OCI-LY3 (cell line): ENCODE measurements around the gene LRRC8C.

Experiments used
- H2AFZ ChIP-seq: fragments of 200-600, 300-600 bp; shearing (Covaris generic); 2 replicates; pipeline ENCODE4 v1.6.0; 2014; ENCODE audit warnings: antibody characterized with exemption, low read depth, low read length
- H3K27ac ChIP-seq: fragments of 200-600, 300-600 bp; sonication (generic); 2 replicates; pipeline ENCODE4 v1.5.1; 2014; ENCODE audit warnings: mild to moderate bottlenecking, low read length, moderate library complexity, mixed read lengths
- H3K27me3 ChIP-seq: fragments of 200-600, 300-600 bp; sonication (generic); 2 replicates; pipeline ENCODE4 v1.6.1; 2014; ENCODE audit warnings: low read depth, low read length, mixed read lengths
- H3K36me3 ChIP-seq: fragments of 200-600, 300-600 bp; sonication (generic); replicated peaks from 2 replicates; pipeline ENCODE3; 2014; ENCODE audit warnings: low read depth, low read length, mixed read lengths
- H3K4me1 ChIP-seq: fragments of 300-600, 200-600 bp; sonication (generic); 2 replicates; pipeline ENCODE4 v1.6.1; 2014; ENCODE audit warnings: low read length, mixed read lengths
- H3K4me2 ChIP-seq: fragments of 200-600, 300-600 bp; sonication (generic); 2 replicates; pipeline ENCODE4 v1.6.1; 2014; ENCODE audit warnings: low read length, mixed read lengths
- H3K4me3 ChIP-seq: fragments of 300-600, 200-600 bp; sonication (generic); 2 replicates; pipeline ENCODE4 v1.5.1; 2014; ENCODE audit warnings: antibody characterized with exemption, mild to moderate bottlenecking, low read length, moderate library complexity
- H3K79me2 ChIP-seq: fragments of 300-600, 200-600 bp; shearing (Covaris generic); 2 replicates; pipeline ENCODE4 v1.6.1; 2014; ENCODE audit warnings: mild to moderate bottlenecking, low read length, mixed read lengths
- H3K9ac ChIP-seq: fragments of 300-600, 200-600 bp; shearing (Covaris generic); 2 replicates; pipeline ENCODE4 v1.6.0; 2014; ENCODE audit warnings: mild to moderate bottlenecking, low read length, moderate library complexity
- H3K9me3 ChIP-seq: fragments of 200-600, 300-600 bp; shearing (Covaris generic); 2 replicates; pipeline ENCODE4 v1.6.1; 2014; ENCODE audit warnings: low read length, mixed read lengths; ENCODE audit not compliant: insufficient read depth
- H4K20me1 ChIP-seq: fragments of 200-600, 300-600 bp; sonication (generic); 2 replicates; pipeline ENCODE4 v1.6.1; 2016; ENCODE audit warnings: low read length, mixed read lengths; ENCODE audit not compliant: insufficient read depth
- EZH2phosphoT487 ChIP-seq: fragments of 200-600 bp; shearing (Covaris generic); IDR thresholded peaks from 2 replicates; pipeline ENCODE4 v1.6.1; 2018; ENCODE audit warnings: antibody characterized with exemption, mixed run types, low read depth
- TF ChIP-seq, protein P1 (sequence below): fragments of 200-600, 300-600 bp; sonication (generic); IDR thresholded peaks from 2 replicates; pipeline ENCODE4 v1.5.1; 2014; ENCODE audit warnings: antibody characterized with exemption, low read length, low read depth

The LRRC8C gene

DNA sequence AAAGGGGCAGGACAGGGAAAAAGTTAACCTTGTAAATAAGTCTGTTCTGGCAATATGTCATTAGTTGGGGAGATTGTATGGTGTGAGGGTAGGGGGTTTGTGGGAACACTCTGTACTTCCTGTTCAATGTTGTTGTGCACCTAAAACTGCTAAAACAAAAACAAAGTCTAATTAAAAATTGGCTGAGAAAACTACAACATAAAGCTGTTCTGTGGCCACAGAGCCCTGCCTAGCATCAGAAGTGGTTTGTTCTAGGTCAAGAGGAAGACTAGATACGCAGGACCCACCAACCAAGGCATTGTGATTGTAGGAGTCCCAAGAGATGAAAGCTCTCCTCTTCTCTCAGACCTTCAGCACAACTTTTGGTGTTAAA is 106.9 kb downstream of the LRRC8C start:
- Histone ChIP-seq H3K4me1 (peaks cover 14% of the 10 kb centered on the region), H3K36me3 (no peaks in the 10 kb centered on the region), H3K27ac (no peak overlapping the region), H3K9ac (no peak overlapping the region), H3K4me3 (no peak overlapping the region), H2AFZ (no peak overlapping the region), H3K79me2 (no peaks in the 10 kb centered on the region), H4K20me1 (no peaks in the 10 kb centered on the region), H3K9me3 (no peaks in the 10 kb centered on the region), H3K27me3 (peaks cover 46% of the 10 kb centered on the region), H3K4me2 (0 out of 2 replicates have a peak overlapping the region, but pooled peaks have one; percentile 69)
- TF ChIP-seq, protein P1, sequence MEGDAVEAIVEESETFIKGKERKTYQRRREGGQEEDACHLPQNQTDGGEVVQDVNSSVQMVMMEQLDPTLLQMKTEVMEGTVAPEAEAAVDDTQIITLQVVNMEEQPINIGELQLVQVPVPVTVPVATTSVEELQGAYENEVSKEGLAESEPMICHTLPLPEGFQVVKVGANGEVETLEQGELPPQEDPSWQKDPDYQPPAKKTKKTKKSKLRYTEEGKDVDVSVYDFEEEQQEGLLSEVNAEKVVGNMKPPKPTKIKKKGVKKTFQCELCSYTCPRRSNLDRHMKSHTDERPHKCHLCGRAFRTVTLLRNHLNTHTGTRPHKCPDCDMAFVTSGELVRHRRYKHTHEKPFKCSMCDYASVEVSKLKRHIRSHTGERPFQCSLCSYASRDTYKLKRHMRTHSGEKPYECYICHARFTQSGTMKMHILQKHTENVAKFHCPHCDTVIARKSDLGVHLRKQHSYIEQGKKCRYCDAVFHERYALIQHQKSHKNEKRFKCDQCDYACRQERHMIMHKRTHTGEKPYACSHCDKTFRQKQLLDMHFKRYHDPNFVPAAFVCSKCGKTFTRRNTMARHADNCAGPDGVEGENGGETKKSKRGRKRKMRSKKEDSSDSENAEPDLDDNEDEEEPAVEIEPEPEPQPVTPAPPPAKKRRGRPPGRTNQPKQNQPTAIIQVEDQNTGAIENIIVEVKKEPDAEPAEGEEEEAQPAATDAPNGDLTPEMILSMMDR: no peak
- TF ChIP-seq EZH2phosphoT487: no peak

DNA sequence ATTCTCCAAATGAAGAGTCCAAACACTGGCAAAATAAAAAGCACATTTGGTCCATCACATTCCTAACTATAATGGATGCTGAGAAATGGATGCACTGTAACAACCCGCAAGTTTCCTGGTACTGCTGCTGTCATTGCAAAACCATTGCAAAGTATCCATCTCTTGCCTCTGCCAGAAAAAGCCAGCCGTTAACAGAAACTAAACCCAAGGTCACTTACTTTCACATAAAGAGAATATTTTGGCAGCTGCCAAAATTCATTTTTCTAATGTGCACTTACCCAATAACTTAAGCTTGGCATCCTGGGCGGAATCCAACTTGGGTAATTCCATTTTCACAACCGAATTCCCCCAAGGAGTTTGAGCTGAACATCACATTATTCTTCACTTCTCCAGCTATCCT is 110.9 kb downstream of the LRRC8C start:
- H3K36me3 ChIP-seq: no peaks in the 10 kb centered on the region
- no peak overlapping the region for H3K27ac ChIP-seq
- no peaks in the 10 kb centered on the region for H3K9me3 ChIP-seq
- TF ChIP-seq, protein P1: no peak
- no peak for TF ChIP-seq EZH2phosphoT487
- no peak overlapping the region for H2AFZ ChIP-seq
- H3K79me2 ChIP-seq: no peaks in the 10 kb centered on the region
- H4K20me1 ChIP-seq: no peaks in the 10 kb centered on the region
- H3K27me3 ChIP-seq: peaks cover 39% of the 10 kb centered on the region
- H3K9ac ChIP-seq: no peak overlapping the region
- no peak overlapping the region for H3K4me2 ChIP-seq
- peaks cover 12% of the 10 kb centered on the region for H3K4me1 ChIP-seq
- no peak overlapping the region for H3K4me3 ChIP-seq

DNA sequence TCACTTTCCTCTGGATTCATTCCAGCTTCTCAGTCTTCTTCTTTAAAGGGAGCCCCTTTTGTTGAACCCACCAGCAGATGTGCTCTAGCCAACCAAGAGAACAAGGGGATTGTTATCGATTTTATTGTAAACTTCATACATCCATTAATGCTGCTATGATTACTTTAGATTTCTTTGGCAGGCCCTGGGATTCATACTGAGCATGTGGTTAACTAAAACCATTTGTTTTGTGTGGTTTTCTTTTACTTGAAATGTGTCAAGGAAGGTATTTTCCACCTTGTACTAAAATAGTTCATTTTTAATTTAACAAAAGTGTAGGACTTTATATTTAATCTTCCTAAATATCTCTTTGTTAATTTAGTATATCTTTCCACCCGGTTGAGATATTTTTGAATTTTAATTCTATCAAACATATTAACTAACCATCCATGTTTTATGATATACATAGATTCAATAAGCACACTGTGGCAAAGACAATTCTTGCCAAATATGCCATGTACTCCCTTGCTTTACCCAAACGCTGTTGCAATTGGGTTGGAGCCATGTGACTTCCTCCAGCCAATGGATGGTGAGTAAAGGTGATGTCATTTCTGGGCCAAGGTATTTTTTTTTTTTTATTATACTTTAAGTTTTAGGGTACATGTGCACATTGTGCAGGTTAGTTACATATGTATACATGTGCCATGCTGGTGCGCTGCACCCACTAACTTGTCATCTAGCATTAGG is 113.7 kb downstream of the LRRC8C start:
- no peaks in the 10 kb centered on the region for H3K9me3 ChIP-seq
- H3K27ac ChIP-seq: no peak overlapping the region
- no peaks in the 10 kb centered on the region for H3K36me3 ChIP-seq
- peaks cover 17% of the 10 kb centered on the region; the same call in 1 of the 2 replicates for H3K27me3 ChIP-seq
- TF ChIP-seq EZH2phosphoT487: no peak
- H3K4me2 ChIP-seq: no peak overlapping the region
- no peak overlapping the region for H3K9ac ChIP-seq
- no peaks in the 10 kb centered on the region for H4K20me1 ChIP-seq
- no peak overlapping the region for H2AFZ ChIP-seq
- no peaks in the 10 kb centered on the region for H3K79me2 ChIP-seq
- H3K4me3 ChIP-seq: no peak overlapping the region
- no peaks in the 10 kb centered on the region for H3K4me1 ChIP-seq

DNA sequence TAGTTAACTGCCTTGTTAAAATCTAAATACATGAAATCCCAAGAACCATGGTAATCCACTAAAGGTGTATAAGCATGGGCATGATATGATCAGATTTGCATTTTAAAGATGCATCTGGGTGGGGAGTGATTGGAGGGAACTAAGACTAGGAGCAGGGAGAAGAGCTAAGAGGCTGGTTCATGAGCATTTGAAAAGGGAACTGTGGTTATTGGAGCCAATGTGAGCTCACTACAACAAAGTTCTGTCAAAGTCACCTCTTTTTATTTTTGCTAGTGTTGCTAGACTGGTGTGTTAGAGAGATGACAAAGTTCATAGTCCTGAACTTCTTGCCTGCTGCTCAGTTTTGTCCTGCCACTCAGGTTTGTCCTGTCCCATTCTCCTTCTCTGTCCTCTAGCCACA is 120.8 kb downstream of the LRRC8C start:
- Histone ChIP-seq H3K4me2 (no peak overlapping the region), H3K27ac (no peak overlapping the region), H3K27me3 (peaks cover 32% of the 10 kb centered on the region), H3K9ac (no peak overlapping the region), H3K79me2 (no peaks in the 10 kb centered on the region), H3K4me1 (peaks cover 9% of the 10 kb centered on the region), H4K20me1 (no peaks in the 10 kb centered on the region), H3K9me3 (no peaks in the 10 kb centered on the region), H3K4me3 (no peak overlapping the region), H3K36me3 (no peaks in the 10 kb centered on the region), H2AFZ (no peak overlapping the region)
- no peak for TF ChIP-seq EZH2phosphoT487
- TF ChIP-seq, protein P1: no peak
